Neural cell (in vitro differentiated cells): ENCODE measurements around the gene OXER1. TPM values are rescaled to one million over a fixed set of nuclear protein-coding genes. Genes with fewer than 3 reads are reported as not detected.

ENCODE experiments used
- H2AFZ ChIP-seq: fragments of 200-600, 300-800 bp; sonication (generic), shearing (Covaris generic); 2 replicates; pipeline ENCODE4 v1.6.0; 2014; ENCODE audit warnings: low read depth, mild to moderate bottlenecking, antibody characterized with exemption, low read length, moderate library complexity
- H3F3A ChIP-seq: fragments of 200-600 bp; shearing (Covaris generic); 2 replicates; pipeline ENCODE4 v1.6.1; 2016; ENCODE audit warnings: mild to moderate bottlenecking, moderate library complexity, mixed read lengths, antibody characterized with exemption, low read length; ENCODE audit not compliant: insufficient read depth, poor library complexity, severe bottlenecking
- H3K27ac ChIP-seq: fragments of 200-600, 300-800 bp; sonication (generic), shearing (Covaris generic); 2 replicates; pipeline ENCODE4 v1.5.1; 2014; ENCODE audit warnings: mild to moderate bottlenecking, low read length, moderate library complexity
- H3K27me3 ChIP-seq: fragments of 300-800, 200-600 bp; sonication (generic), shearing (Covaris generic); 2 replicates; pipeline ENCODE4 v1.6.0; 2014; ENCODE audit warnings: mild to moderate bottlenecking, low read depth, low read length, moderate library complexity; ENCODE audit not compliant: insufficient read depth
- H3K36me3 ChIP-seq: fragments of 300-800, 200-600 bp; sonication (generic), shearing (Covaris generic); 2 replicates; pipeline ENCODE4 v1.5.1; 2014; ENCODE audit warnings: mild to moderate bottlenecking, antibody characterized with exemption, low read length, moderate library complexity; ENCODE audit not compliant: insufficient read depth
- H3K4me2 ChIP-seq: fragments of 300-800, 200-600 bp; sonication (generic), shearing (Covaris generic); 2 replicates; pipeline ENCODE4 v1.6.0; 2014; ENCODE audit warnings: mild to moderate bottlenecking, low read length
- H3K4me3 ChIP-seq: fragments of 300-800, 200-600 bp; sonication (generic), shearing (Covaris generic); 2 replicates; pipeline ENCODE4 v1.5.1; 2014; ENCODE audit warnings: mild to moderate bottlenecking, low read length, moderate library complexity
- H3K79me2 ChIP-seq: fragments of 200-600 bp; shearing (Covaris generic); replicated peaks from 2 replicates; pipeline ENCODE4 v1.6.0; 2014; ENCODE audit warnings: mild to moderate bottlenecking, low read length, moderate library complexity; ENCODE audit not compliant: insufficient read depth
- H3K9ac ChIP-seq: fragments of 300-800, 200-600 bp; sonication (generic), shearing (Covaris generic); 2 replicates; pipeline ENCODE4 v1.6.1; 2016; ENCODE audit warnings: mild to moderate bottlenecking, low read length, mixed read lengths
- H3K9me2 ChIP-seq: fragments of 200-600 bp; shearing (Covaris generic); 2 replicates; pipeline ENCODE4 v1.6.1; 2016; ENCODE audit warnings: mild to moderate bottlenecking, low read length, mixed read lengths; ENCODE audit not compliant: insufficient read depth
- H3K9me3 ChIP-seq: fragments of 200-600, 300-800 bp; sonication (generic), shearing (Covaris generic); 2 replicates; pipeline ENCODE4 v1.6.1; 2016; ENCODE audit warnings: mild to moderate bottlenecking, mixed run types, low read length, moderate library complexity, mixed read lengths
- H4K20me1 ChIP-seq: fragments of 200-600 bp; shearing (Covaris generic); 2 replicates; pipeline ENCODE4 v1.6.1; 2016; ENCODE audit warnings: mild to moderate bottlenecking, mixed run types; ENCODE audit not compliant: insufficient read depth
- EP300 ChIP-seq: fragments of 450-650 bp; conservative IDR thresholded peaks from 2 replicates; pipeline ENCODE4 v1.6.1; 2014; ENCODE audit warnings: antibody characterized with exemption, mild to moderate bottlenecking, moderate library complexity; ENCODE audit not compliant: poor library complexity, severe bottlenecking
- EZH2 ChIP-seq: fragments of 200-600, 300-800 bp; shearing (Covaris generic), sonication (generic); IDR thresholded peaks from 2 replicates; pipeline ENCODE4 v1.6.1; 2014; ENCODE audit warnings: antibody characterized with exemption, low read length, borderline replicate concordance, mild to moderate bottlenecking; ENCODE audit not compliant: insufficient read depth, poor library complexity, severe bottlenecking
- MXI1 ChIP-seq: fragments of 450-650 bp; conservative IDR thresholded peaks from 2 replicates; pipeline ENCODE4 v1.6.1; 2014; ENCODE audit warnings: antibody characterized with exemption, mild to moderate bottlenecking; ENCODE audit not compliant: poor library complexity, severe bottlenecking
- POLR2AphosphoS5 ChIP-seq: IDR thresholded peaks from 2 replicates; pipeline ENCODE4 v1.6.1; 2012
- RAD21 ChIP-seq: fragments of 450-650 bp; conservative IDR thresholded peaks from 2 replicates; pipeline ENCODE4 v1.6.1; 2014; ENCODE audit warnings: antibody characterized with exemption, mild to moderate bottlenecking, moderate library complexity
- SMC3 ChIP-seq: fragments of 450-650 bp; conservative IDR thresholded peaks from 2 replicates; pipeline ENCODE4 v1.6.1; 2014; ENCODE audit warnings: antibody characterized with exemption, mild to moderate bottlenecking, moderate library complexity; ENCODE audit not compliant: poor library complexity
- TAF1 ChIP-seq: IDR thresholded peaks from 2 replicates; pipeline ENCODE4 v1.6.1; 2012; ENCODE audit warnings: low read depth
- polyA plus RNA-seq: library from polyadenylated mRNA; depleted of rRNA; stranded (reverse); fragments of >200 nt; gene quantifications from 2 replicates; pipeline ENCODE4 v1.2.3, GENCODE V29; 2014
- TF ChIP-seq, protein P1 (sequence below): fragments of 450-650 bp; IDR thresholded peaks from 2 replicates; pipeline ENCODE4 v1.5.1; 2014; ENCODE audit warnings: antibody characterized with exemption, mild to moderate bottlenecking, moderate library complexity; ENCODE audit not compliant: poor library complexity, severe bottlenecking
- TF ChIP-seq, protein P2 (sequence below): IDR thresholded peaks from 2 replicates; pipeline ENCODE4 v1.6.1; 2012; ENCODE audit warnings: borderline replicate concordance

The OXER1 gene
- polyA plus RNA-seq, 1 donor from 2014 or later, result not detected

DNA sequence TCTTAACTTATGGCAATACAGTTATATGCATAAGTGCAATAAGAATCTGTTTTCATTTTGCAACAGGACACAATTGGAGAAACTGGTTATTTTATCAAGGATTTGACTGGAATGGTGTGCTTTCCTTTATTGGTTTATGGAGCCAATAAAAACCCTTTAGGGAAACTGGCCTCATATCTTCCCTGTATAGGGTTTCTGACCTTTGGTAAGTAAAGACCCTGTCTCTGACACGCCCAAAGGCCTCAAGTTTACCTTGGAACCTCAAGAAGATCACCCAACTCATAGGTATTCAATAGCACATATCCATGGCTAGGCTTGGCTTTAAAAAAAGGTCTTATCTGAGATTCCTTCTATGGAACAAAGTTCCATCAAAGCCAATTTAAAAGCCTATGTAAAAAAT lies 17.2 kb upstream of the OXER1 start:
- Histone ChIP-seq H3K9me3 (no peaks in the 10 kb centered on the region), H3F3A (no peaks in the 10 kb centered on the region), H4K20me1 (no peaks in the 10 kb centered on the region), H3K4me2 (no peak overlapping the region), H3K4me3 (no peak overlapping the region), H3K9ac (no peak overlapping the region), H3K27ac (no peak overlapping the region), H2AFZ (no peak overlapping the region), H3K9me2 (no peaks in the 10 kb centered on the region), H3K36me3 (no peaks in the 10 kb centered on the region), H3K27me3 (no peaks in the 10 kb centered on the region), H3K79me2 (no peaks in the 10 kb centered on the region)
- TF ChIP-seq MXI1 (no peak), EP300 (no peak), TAF1 (no peak), RAD21 (no peak), SMC3 (no peak), EZH2 (no peak), POLR2AphosphoS5 (no peak)
- TF ChIP-seq, protein P1, sequence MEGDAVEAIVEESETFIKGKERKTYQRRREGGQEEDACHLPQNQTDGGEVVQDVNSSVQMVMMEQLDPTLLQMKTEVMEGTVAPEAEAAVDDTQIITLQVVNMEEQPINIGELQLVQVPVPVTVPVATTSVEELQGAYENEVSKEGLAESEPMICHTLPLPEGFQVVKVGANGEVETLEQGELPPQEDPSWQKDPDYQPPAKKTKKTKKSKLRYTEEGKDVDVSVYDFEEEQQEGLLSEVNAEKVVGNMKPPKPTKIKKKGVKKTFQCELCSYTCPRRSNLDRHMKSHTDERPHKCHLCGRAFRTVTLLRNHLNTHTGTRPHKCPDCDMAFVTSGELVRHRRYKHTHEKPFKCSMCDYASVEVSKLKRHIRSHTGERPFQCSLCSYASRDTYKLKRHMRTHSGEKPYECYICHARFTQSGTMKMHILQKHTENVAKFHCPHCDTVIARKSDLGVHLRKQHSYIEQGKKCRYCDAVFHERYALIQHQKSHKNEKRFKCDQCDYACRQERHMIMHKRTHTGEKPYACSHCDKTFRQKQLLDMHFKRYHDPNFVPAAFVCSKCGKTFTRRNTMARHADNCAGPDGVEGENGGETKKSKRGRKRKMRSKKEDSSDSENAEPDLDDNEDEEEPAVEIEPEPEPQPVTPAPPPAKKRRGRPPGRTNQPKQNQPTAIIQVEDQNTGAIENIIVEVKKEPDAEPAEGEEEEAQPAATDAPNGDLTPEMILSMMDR, result no peak
- TF ChIP-seq, protein P2, sequence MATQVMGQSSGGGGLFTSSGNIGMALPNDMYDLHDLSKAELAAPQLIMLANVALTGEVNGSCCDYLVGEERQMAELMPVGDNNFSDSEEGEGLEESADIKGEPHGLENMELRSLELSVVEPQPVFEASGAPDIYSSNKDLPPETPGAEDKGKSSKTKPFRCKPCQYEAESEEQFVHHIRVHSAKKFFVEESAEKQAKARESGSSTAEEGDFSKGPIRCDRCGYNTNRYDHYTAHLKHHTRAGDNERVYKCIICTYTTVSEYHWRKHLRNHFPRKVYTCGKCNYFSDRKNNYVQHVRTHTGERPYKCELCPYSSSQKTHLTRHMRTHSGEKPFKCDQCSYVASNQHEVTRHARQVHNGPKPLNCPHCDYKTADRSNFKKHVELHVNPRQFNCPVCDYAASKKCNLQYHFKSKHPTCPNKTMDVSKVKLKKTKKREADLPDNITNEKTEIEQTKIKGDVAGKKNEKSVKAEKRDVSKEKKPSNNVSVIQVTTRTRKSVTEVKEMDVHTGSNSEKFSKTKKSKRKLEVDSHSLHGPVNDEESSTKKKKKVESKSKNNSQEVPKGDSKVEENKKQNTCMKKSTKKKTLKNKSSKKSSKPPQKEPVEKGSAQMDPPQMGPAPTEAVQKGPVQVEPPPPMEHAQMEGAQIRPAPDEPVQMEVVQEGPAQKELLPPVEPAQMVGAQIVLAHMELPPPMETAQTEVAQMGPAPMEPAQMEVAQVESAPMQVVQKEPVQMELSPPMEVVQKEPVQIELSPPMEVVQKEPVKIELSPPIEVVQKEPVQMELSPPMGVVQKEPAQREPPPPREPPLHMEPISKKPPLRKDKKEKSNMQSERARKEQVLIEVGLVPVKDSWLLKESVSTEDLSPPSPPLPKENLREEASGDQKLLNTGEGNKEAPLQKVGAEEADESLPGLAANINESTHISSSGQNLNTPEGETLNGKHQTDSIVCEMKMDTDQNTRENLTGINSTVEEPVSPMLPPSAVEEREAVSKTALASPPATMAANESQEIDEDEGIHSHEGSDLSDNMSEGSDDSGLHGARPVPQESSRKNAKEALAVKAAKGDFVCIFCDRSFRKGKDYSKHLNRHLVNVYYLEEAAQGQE, result no peak

DNA sequence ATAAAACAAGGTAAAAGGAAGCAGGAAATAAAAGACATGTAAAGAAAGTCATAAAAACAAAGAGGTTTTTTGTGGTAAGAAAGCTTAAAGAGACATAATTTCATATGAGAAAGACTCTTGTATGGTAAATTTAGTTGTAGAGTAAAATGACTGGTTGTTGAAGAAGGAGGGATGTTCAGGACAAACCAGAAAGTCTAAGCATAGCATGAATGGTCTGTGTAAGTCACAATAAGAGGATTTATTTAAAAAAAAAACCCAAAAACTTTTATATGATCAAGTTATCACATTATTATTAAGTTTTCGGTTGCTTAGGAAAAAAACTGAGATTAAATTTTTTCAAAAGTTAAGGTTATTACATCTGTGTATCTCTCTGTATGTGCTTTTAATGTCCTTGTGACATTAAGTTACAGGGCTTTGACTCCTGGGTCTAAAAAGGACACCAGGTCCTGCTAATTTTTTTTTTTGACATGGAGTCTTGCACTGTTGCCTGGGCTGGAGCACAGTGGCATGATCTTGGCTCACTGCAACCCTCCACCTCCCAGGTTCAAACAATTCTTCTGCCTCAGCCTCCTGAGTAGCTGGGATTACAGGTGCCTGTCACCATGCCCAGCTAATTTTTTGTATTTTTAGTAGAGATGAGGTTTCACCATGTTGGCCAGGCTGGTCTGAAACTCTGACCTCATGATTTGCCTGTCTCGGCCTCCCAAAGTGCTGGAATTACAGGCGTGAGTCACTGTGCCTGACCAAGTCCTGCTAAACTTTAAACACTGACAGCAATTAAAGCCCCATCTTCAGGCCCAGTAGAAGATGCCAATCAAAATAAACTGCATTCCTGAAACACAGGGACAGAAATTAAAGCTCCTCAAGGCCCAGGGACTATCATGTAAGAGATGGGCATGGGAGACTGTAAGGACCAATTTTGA lies 14.2 kb upstream of the OXER1 start:
- H3K4me3 ChIP-seq, result no peak overlapping the region
- H3K4me2 ChIP-seq, result no peak overlapping the region
- no peak overlapping the region for H3K9ac ChIP-seq
- no peaks in the 10 kb centered on the region for H3K9me2 ChIP-seq
- H3F3A ChIP-seq, result no peaks in the 10 kb centered on the region
- H3K36me3 ChIP-seq, result no peaks in the 10 kb centered on the region
- no peaks in the 10 kb centered on the region for H4K20me1 ChIP-seq
- H3K27ac ChIP-seq, result no peak overlapping the region
- H3K79me2 ChIP-seq, result no peaks in the 10 kb centered on the region
- no peaks in the 10 kb centered on the region for H3K27me3 ChIP-seq
- TF ChIP-seq, protein P1, result no peak
- TF ChIP-seq, protein P2, result no peak
- TF ChIP-seq EZH2 (no peak), TAF1 (no peak), MXI1 (no peak), RAD21 (no peak), SMC3 (no peak), POLR2AphosphoS5 (no peak), EP300 (no peak)
- no peaks in the 10 kb centered on the region for H3K9me3 ChIP-seq
- no peak overlapping the region for H2AFZ ChIP-seq
